ENCODE results near the gene PPP3R1. TPM values are rescaled to one million over a fixed set of nuclear protein-coding genes. Genes with fewer than 3 reads are reported as not detected.
A peak's percentile ranks its signal among the peaks of the same experiment; 100 is the strongest.

Gene PPP3R1
- total and polyA plus RNA-seq, 10 of the 15 experiments (the other 5 are each of a cell fraction or from before 2014, with no cell fraction given), result 1.5 to 61.0 (median 15.8) TPM

GRCh38 chr2:68157002-68157401 is 95.3 kb downstream of the PPP3R1 start (continued):
- no peak for TF ChIP-seq CUX1 (IDR thresholded peaks at IDR 0.05; ENCODE audit: insufficient replicate concordance, low read depth, low read length)
- TF ChIP-seq GATAD2B (conservative IDR thresholded peaks at IDR 0.05; ENCODE audit: low read depth), result 0 out of 2 replicates have a peak, but pooled peaks have one; percentile 22
- TF ChIP-seq NBN (IDR thresholded peaks at IDR 0.05), result no peak
- no peak for TF ChIP-seq EED (IDR thresholded peaks at IDR 0.05; ENCODE audit: low read depth)
- TF ChIP-seq ZNF24 (IDR thresholded peaks at IDR 0.05), result no peak
- peak; percentile 52; the same call in 1 of the 2 replicates for TF ChIP-seq RBBP5 (conservative IDR thresholded peaks at IDR 0.05)
- no peak for TF ChIP-seq ZNF384 (IDR thresholded peaks at IDR 0.05; ENCODE audit: borderline replicate concordance, low read depth, low read length)
- TF ChIP-seq BCL11A (IDR thresholded peaks at IDR 0.05; ENCODE audit: low read depth, low read length), result no peak
- TF ChIP-seq EP300 (IDR thresholded peaks at IDR 0.05; ENCODE audit: borderline replicate concordance in 1 of 2, control insufficient read depth in 1 of 2, low read depth in 2 of 2, low read length in 2 of 2), result 0 out of 4 replicates have a peak, but pooled peaks of 1 of the 2 experiments have one; percentile 5
- 0 out of 2 replicates have a peak, but pooled peaks have one; percentile 68 for TF ChIP-seq MLLT1 (IDR thresholded peaks at IDR 0.05)

Data from GM12878 (cell line).